Measurements from ENCODE around the gene TMEM231. TPM values are rescaled to one million over a fixed set of nuclear protein-coding genes. Genes with fewer than 3 reads are reported as not detected.

TMEM231 gene
- total and polyA plus RNA-seq, 9 of the 15 experiments (the other 6 are each of a cell fraction or from before 2014, with no cell fraction given) = 1.6 to 27.6 (median 9.1) TPM

GRCh38 chr16:75578212-75578611 is 22.2 kb upstream of the TMEM231 start (continued):
- TF ChIP-seq DLX4 (CRISPR knock-in tag; IDR thresholded peaks at IDR 0.05) (no peak), ZKSCAN8 (CRISPR knock-in tag; IDR thresholded peaks at IDR 0.05) (no peak), RFX7 (CRISPR knock-in tag; IDR thresholded peaks at IDR 0.05) (no peak), NCOA4 (IDR thresholded peaks at IDR 0.05; ENCODE audit: partially characterized antibody) (no peak), HSF4 (CRISPR knock-in tag; IDR thresholded peaks at IDR 0.05; ENCODE audit: borderline replicate concordance) (no peak), HMBOX1 (IDR thresholded peaks at IDR 0.05) (no peak), SOX6 (IDR thresholded peaks at IDR 0.05) (peak; percentile 48; the same call in 1 of the 2 replicates), ATF3 (IDR thresholded peaks at IDR 0.05) (no peak), ATF3 (CRISPR knock-in tag; conservative IDR thresholded peaks at IDR 0.05) (no peak), RHOXF2B (CRISPR knock-in tag; conservative IDR thresholded peaks at IDR 0.05) (no peak), MCM2 (IDR thresholded peaks at IDR 0.05; ENCODE audit: low read depth) (no peak), MITF (IDR thresholded peaks at IDR 0.05) (no peak), ZNF3 (CRISPR knock-in tag; IDR thresholded peaks at IDR 0.05) (no peak), ZNF384 (IDR thresholded peaks at IDR 0.05; ENCODE audit: low read depth, low read length) (peak; percentile 29; the same call in 1 of the 2 replicates), MTA2 (IDR thresholded peaks at IDR 0.05; ENCODE audit: low read depth) (peak; percentile 58), HES1 (IDR thresholded peaks at IDR 0.05; ENCODE audit: low read depth) (0 out of 2 replicates have a peak, but pooled peaks have one; percentile 29), KLF16 (IDR thresholded peaks at IDR 0.05) (peak; percentile 31; the same call in 1 of the 2 replicates), HDAC2 (IDR thresholded peaks at IDR 0.05) (peak; percentile 60), ZNF23 (CRISPR knock-in tag; IDR thresholded peaks at IDR 0.05) (no peak), MIER1 (IDR thresholded peaks at IDR 0.05; ENCODE audit: low read depth) (no peak), ZBTB17 (CRISPR knock-in tag; IDR thresholded peaks at IDR 0.05) (no peak), ZNF707 (CRISPR knock-in tag; conservative IDR thresholded peaks at IDR 0.05) (no peak), CHAMP1 (IDR thresholded peaks at IDR 0.05) (no peak), FOXM1 (IDR thresholded peaks at IDR 0.05; ENCODE audit: low read depth) (0 out of 2 replicates have a peak, but pooled peaks have one; percentile 31), FOXM1 (CRISPR knock-in tag; IDR thresholded peaks at IDR 0.05; ENCODE audit: low read depth) (no peak)
